Gastroesophageal sphincter (tissue), 3 donors: Measurements from ENCODE around the gene PNPLA1.

Experiments
- EP300 ChIP-seq: sonication (generic); formaldehyde crosslinking; IDR thresholded peaks from one replicate; pipeline ENCODE4 v1.6.1; 2017; ENCODE audit warnings: antibody characterized with exemption, mild to moderate bottlenecking
- POLR2A ChIP-seq, 2 donors: fragments of 450-650 bp; IDR thresholded peaks; one replicate each; pipeline ENCODE4 v1.6.1; 2017; ENCODE audit warnings: antibody characterized with exemption in 2 of 2, mild to moderate bottlenecking in 2 of 2, moderate library complexity in 1 of 2
- TF ChIP-seq, protein P1 (sequence below), 4 experiments: fragments of 200-600 bp in 2 of 4; fragments of 450-650 bp in 2 of 4; sonication (generic) in 1 of 4; IDR thresholded peaks; one replicate each; pipeline ENCODE4 v1.5.1; 2017 to 2019; ENCODE audit warnings: antibody characterized with exemption in 4 of 4, mild to moderate bottlenecking in 2 of 4, moderate library complexity in 2 of 4

DNA sequence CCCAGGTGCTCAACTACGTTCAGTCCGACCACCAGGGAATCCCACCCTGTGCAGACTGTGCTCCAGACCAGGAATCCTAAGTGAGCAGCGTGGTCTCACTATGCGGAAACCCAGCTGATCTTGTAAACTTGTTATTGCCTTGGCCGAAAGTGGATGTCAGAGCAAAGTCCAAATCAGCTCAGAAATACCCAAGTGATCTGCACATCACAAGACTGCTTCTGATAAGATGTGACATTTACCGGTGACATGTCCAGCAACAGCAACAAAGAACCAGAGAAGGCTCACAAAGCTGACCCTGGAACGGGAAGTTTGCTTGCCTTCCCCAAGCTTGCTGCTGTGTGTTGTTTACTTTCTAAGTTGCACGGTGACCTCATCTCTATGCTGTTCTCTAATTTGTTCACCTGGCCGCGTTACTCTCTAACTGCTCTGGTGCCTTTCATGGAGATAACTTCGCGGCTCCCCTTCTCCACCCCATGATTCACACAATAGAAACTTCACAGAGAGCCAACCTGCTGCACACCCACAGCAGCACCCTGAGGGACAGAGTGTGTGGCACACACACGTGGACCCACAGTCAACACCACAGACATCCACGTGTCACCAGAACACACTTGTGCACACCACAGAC is 65.1 kb downstream of the PNPLA1 start:
- TF ChIP-seq, protein P1, sequence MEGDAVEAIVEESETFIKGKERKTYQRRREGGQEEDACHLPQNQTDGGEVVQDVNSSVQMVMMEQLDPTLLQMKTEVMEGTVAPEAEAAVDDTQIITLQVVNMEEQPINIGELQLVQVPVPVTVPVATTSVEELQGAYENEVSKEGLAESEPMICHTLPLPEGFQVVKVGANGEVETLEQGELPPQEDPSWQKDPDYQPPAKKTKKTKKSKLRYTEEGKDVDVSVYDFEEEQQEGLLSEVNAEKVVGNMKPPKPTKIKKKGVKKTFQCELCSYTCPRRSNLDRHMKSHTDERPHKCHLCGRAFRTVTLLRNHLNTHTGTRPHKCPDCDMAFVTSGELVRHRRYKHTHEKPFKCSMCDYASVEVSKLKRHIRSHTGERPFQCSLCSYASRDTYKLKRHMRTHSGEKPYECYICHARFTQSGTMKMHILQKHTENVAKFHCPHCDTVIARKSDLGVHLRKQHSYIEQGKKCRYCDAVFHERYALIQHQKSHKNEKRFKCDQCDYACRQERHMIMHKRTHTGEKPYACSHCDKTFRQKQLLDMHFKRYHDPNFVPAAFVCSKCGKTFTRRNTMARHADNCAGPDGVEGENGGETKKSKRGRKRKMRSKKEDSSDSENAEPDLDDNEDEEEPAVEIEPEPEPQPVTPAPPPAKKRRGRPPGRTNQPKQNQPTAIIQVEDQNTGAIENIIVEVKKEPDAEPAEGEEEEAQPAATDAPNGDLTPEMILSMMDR (IDR thresholded peaks at IDR 0.05): no peak
- TF ChIP-seq EP300 (no peak), POLR2A (IDR thresholded peaks at IDR 0.05) (no peak)
